ENCODE measurements around the gene DIP2C.

Gene DIP2C

DNA sequence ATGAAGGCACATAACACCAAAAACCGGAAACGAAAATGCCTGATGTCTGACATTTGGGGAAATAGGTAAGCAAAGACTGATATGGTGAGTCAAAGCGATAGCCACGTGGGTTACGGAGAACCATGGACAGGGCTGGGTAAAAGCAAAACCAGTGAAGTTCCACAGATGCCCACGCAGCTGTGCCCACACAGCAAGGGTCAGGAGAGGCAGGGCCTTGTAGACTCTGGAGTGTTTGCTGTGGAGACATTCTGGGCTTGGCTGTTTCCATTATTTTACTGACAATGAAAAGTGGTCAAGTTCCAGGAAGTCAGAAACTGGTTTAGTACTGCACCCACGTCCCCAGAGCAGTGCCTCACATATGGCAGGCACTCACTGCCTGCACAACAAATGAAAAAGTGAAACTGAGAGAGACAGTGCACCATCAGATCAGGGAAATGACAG is 405.5 kb downstream of the DIP2C start:
- Histone ChIP-seq H3K9me3 (replicated peaks; ENCODE audit: low read length) (no peaks in the 10 kb centered on the region), H3K36me3 (ENCODE audit: insufficient read depth, low read length) (peaks cover 48% of the 10 kb centered on the region)

GRCh38 chr10:283140-283479 is 406.4 kb downstream of the DIP2C start:
- H3K4me3 ChIP-seq (ENCODE audit: low read length): no peak overlapping the region
- H3K27me3 ChIP-seq (ENCODE audit: control insufficient read depth, insufficient read depth, low read length): no peaks in the 10 kb centered on the region
- no peaks in the 10 kb centered on the region for H3K4me1 ChIP-seq (ENCODE audit: control insufficient read depth, insufficient read depth, low read length)
- H3K9ac ChIP-seq (ENCODE audit: low read depth, low read length): no peak overlapping the region
- no peak overlapping the region for H3K4me2 ChIP-seq (ENCODE audit: low read length)
- peaks cover 48% of the 10 kb centered on the region for H3K36me3 ChIP-seq (ENCODE audit: insufficient read depth, low read length)
- no peaks in the 10 kb centered on the region for H3K9me3 ChIP-seq (replicated peaks; ENCODE audit: low read length)

More for the DNA sequence above, 405.5 kb downstream of the DIP2C start:
- Histone ChIP-seq H3K4me3 (ENCODE audit: low read length) (no peak overlapping the region), H3K4me1 (ENCODE audit: control insufficient read depth, insufficient read depth, low read length) (no peaks in the 10 kb centered on the region), H3K27me3 (ENCODE audit: control insufficient read depth, insufficient read depth, low read length) (no peaks in the 10 kb centered on the region), H3K9ac (ENCODE audit: low read depth, low read length) (no peak overlapping the region), H3K4me2 (ENCODE audit: low read length) (no peak overlapping the region)

GRCh38 chr10:282294-283139 is 407.0 kb downstream of the DIP2C start:
- no peaks in the 10 kb centered on the region for H3K27me3 ChIP-seq (ENCODE audit: control insufficient read depth, insufficient read depth, low read length)
- peaks cover 48% of the 10 kb centered on the region for H3K36me3 ChIP-seq (ENCODE audit: insufficient read depth, low read length)
- no peak overlapping the region for H3K9ac ChIP-seq (ENCODE audit: low read depth, low read length)
- H3K4me1 ChIP-seq (ENCODE audit: control insufficient read depth, insufficient read depth, low read length): no peaks in the 10 kb centered on the region
- H3K4me3 ChIP-seq (ENCODE audit: low read length): no peak overlapping the region
- no peak overlapping the region for H3K4me2 ChIP-seq (ENCODE audit: low read length)
- H3K9me3 ChIP-seq (replicated peaks; ENCODE audit: low read length): no peaks in the 10 kb centered on the region

DNA sequence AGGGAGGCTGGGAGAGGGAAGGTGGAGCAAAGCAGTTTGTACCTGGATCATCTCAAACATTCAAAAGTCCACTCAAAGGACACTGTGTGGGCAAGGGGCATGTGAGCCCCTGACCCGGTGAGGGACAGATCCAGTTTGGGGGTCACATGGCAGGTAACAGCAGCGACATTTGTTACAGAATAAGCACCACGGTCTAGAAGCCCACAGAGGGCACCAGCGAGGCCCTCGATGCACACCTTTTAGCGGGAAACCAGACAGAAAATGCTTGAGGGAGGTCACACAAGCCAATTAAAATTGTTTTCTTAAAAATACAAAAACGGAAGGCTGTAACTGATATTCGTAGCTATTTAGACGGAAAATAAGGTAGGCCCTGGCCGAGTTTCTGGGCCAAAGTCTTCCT is 409.8 kb downstream of the DIP2C start:
- Histone ChIP-seq H3K36me3 (ENCODE audit: insufficient read depth, low read length) (peaks cover 33% of the 10 kb centered on the region), H3K9ac (ENCODE audit: low read depth, low read length) (no peak overlapping the region), H3K4me2 (ENCODE audit: low read length) (no peak overlapping the region), H3K4me3 (ENCODE audit: low read length) (no peak overlapping the region), H3K9me3 (replicated peaks; ENCODE audit: low read length) (no peaks in the 10 kb centered on the region), H3K27me3 (ENCODE audit: control insufficient read depth, insufficient read depth, low read length) (no peaks in the 10 kb centered on the region), H3K4me1 (ENCODE audit: control insufficient read depth, insufficient read depth, low read length) (no peaks in the 10 kb centered on the region)

DNA sequence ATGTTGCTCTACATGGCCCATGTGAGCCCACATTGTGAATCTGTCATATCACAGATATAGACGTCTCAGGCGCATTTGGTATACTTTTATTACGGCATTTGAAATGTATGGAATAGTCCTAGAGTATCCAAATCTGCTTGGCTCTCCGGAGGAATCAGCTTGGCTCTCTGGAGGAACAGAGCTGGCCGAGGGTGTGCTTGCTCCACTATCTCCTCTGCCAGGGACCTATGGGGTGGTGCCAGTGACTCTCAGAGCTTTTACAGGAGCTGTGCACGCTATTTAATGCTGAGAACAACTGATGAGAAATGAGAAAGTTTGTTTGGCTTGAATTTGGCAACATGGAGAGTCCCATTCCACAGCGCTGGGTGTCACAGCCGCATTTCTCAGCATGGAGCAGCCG is 410.2 kb downstream of the DIP2C start:
- H3K4me1 ChIP-seq (ENCODE audit: control insufficient read depth, insufficient read depth, low read length): no peaks in the 10 kb centered on the region
- H3K9ac ChIP-seq (ENCODE audit: low read depth, low read length): no peak overlapping the region
- no peak overlapping the region for H3K4me3 ChIP-seq (ENCODE audit: low read length)
- H3K36me3 ChIP-seq (ENCODE audit: insufficient read depth, low read length): peaks cover 32% of the 10 kb centered on the region
- H3K9me3 ChIP-seq (replicated peaks; ENCODE audit: low read length): no peaks in the 10 kb centered on the region
- H3K27me3 ChIP-seq (ENCODE audit: control insufficient read depth, insufficient read depth, low read length): no peaks in the 10 kb centered on the region
- no peak overlapping the region for H3K4me2 ChIP-seq (ENCODE audit: low read length)

DNA sequence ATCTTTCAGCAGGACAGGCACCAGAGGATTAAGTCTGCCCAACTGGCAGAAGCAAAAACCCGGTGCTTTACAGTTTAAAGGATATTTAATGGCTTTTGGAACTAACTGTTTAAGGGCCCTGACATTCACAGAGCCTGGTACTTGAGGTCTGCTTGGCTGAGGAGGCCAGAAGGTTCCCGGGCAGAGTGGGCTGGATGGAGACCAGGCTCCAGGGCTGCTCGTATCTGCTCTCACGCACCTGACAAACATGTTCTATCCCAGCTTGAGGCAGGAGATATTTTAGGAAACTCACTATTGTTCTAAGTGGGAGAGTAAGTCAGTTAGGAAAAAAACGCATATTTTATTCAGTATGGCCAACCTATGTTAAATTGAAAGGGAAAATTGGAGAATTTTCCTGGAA is 410.8 kb downstream of the DIP2C start:
- H3K36me3 ChIP-seq (ENCODE audit: insufficient read depth, low read length): peaks cover 32% of the 10 kb centered on the region
- H3K4me1 ChIP-seq (ENCODE audit: control insufficient read depth, insufficient read depth, low read length): no peaks in the 10 kb centered on the region
- H3K4me3 ChIP-seq (ENCODE audit: low read length): no peak overlapping the region
- no peaks in the 10 kb centered on the region for H3K27me3 ChIP-seq (ENCODE audit: control insufficient read depth, insufficient read depth, low read length)
- H3K4me2 ChIP-seq (ENCODE audit: low read length): no peak overlapping the region
- no peaks in the 10 kb centered on the region for H3K9me3 ChIP-seq (replicated peaks; ENCODE audit: low read length)
- no peak overlapping the region for H3K9ac ChIP-seq (ENCODE audit: low read depth, low read length)

DNA sequence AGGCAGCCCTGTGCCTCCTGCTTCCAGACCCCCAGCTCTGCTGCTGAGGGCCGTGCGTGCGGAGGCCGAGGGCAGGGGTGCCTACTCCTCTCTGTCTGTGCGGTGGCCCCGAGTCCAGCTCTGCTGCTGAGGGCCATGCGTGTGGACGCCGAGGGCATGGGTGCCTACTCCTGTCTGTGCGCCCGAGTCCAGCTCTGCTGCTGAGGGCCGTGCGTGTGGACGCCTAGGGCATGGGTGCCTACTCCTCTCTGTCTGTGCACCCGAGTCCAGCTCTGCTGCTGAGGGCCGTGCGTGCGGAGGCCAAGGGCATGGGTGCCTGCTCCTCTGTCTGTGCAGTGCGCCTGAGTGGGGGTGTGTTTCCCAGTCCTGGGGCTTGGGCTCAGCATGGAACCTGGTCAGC is 411.5 kb downstream of the DIP2C start:
- H3K36me3 ChIP-seq (ENCODE audit: insufficient read depth, low read length): peaks cover 27% of the 10 kb centered on the region

DNA sequence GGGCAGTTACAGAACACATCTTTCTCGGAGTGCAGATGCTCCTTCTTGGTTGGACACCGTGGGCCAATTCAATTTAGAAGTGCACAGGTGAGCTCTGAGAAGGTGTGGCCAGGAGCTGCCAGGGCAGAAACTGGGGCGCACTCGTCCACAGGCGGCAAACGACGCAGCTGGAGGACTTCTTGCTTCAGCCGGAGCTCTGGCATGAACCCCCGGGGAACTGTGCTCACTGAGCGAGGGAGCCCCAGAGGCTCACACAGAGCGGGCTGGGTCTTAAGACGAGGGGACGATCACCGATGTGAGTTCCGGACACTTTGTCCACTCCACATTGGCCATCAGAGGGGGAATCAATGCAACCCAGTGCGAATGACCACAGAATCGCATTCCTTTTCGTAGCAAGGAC is 413.8 kb downstream of the DIP2C start:
- no peak overlapping the region for H3K9ac ChIP-seq (ENCODE audit: low read depth, low read length)
- H3K4me1 ChIP-seq (ENCODE audit: control insufficient read depth, insufficient read depth, low read length): no peaks in the 10 kb centered on the region
- no peak overlapping the region for H3K4me3 ChIP-seq (ENCODE audit: low read length)
- no peaks in the 10 kb centered on the region for H3K9me3 ChIP-seq (replicated peaks; ENCODE audit: low read length)
- H3K36me3 ChIP-seq (ENCODE audit: insufficient read depth, low read length): peaks cover 13% of the 10 kb centered on the region
- no peaks in the 10 kb centered on the region for H3K27me3 ChIP-seq (ENCODE audit: control insufficient read depth, insufficient read depth, low read length)
- H3K4me2 ChIP-seq (ENCODE audit: low read length): no peak overlapping the region

More for the DNA sequence above, 411.5 kb downstream of the DIP2C start:
- Histone ChIP-seq H3K4me1 (ENCODE audit: control insufficient read depth, insufficient read depth, low read length) (no peaks in the 10 kb centered on the region), H3K9ac (ENCODE audit: low read depth, low read length) (no peak overlapping the region), H3K4me3 (ENCODE audit: low read length) (no peak overlapping the region), H3K4me2 (ENCODE audit: low read length) (no peak overlapping the region), H3K27me3 (ENCODE audit: control insufficient read depth, insufficient read depth, low read length) (no peaks in the 10 kb centered on the region), H3K9me3 (replicated peaks; ENCODE audit: low read length) (no peaks in the 10 kb centered on the region)

- Histone ChIP-seq H3K4me3 (ENCODE audit: low read length) (no peak overlapping the region), H3K36me3 (ENCODE audit: insufficient read depth, low read length) (peaks cover 5% of the 10 kb centered on the region), H3K4me1 (ENCODE audit: control insufficient read depth, insufficient read depth, low read length) (no peaks in the 10 kb centered on the region), H3K27me3 (ENCODE audit: control insufficient read depth, insufficient read depth, low read length) (no peaks in the 10 kb centered on the region), H3K4me2 (ENCODE audit: low read length) (no peak overlapping the region), H3K9ac (ENCODE audit: low read depth, low read length) (no peak overlapping the region), H3K9me3 (replicated peaks; ENCODE audit: low read length) (no peaks in the 10 kb centered on the region)
These were observed 414.6 kb downstream of the DIP2C start for GRCh38 chr10:274866-275265.

GRCh38 chr10:273088-273487 is 416.4 kb downstream of the DIP2C start:
- no peaks in the 10 kb centered on the region for H3K9me3 ChIP-seq (replicated peaks; ENCODE audit: low read length)
- no peaks in the 10 kb centered on the region for H3K27me3 ChIP-seq (ENCODE audit: control insufficient read depth, insufficient read depth, low read length)
- no peak overlapping the region for H3K4me2 ChIP-seq (ENCODE audit: low read length)
- H3K4me3 ChIP-seq (ENCODE audit: low read length): no peak overlapping the region
- H3K4me1 ChIP-seq (ENCODE audit: control insufficient read depth, insufficient read depth, low read length): no peaks in the 10 kb centered on the region
- H3K9ac ChIP-seq (ENCODE audit: low read depth, low read length): no peak overlapping the region
- H3K36me3 ChIP-seq (ENCODE audit: insufficient read depth, low read length): no peaks in the 10 kb centered on the region

DNA sequence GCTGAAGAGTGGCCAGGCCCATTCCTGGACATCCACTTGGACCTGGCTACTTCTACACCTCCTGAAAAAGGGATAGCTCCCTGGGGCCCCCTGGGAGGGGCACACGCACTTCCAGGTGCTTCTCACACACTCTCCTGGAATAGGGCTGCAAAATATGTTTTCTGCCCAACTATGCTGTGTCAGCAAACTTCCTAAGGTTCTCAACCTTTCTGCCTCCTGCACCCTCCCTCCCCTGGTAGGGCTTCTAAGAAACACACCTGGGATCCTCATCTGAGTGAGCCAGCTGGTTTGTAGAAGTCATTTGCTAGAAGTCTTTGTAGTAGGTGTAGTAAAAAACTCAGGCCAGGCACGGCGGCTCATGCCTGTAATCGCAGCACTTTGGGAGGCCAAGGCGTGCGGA is 417.7 kb downstream of the DIP2C start:
- Histone ChIP-seq H3K4me2 (ENCODE audit: low read length) (no peak overlapping the region), H3K4me3 (ENCODE audit: low read length) (no peak overlapping the region), H3K9ac (ENCODE audit: low read depth, low read length) (no peak overlapping the region)

DNA sequence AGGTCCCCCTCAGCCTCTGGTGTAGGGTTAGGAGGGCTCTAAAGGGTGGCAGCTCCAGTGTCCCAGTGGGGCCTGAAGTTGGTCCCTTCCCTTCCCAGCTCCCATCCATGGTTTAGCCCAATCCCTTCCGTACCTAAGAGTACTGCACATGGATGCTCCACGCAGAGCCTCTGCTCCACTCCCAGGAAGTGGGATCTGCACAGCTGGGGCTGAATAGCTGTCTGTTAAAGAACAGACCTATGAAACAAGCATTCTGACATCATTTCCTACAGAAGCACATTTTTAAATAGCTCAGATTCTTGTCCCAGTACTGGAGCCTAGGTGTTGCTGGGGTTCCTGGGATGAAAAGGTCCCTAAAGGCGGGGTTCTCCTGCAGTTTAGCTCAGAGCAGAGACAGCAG is 418.3 kb downstream of the DIP2C start:
- Histone ChIP-seq H3K36me3 (ENCODE audit: insufficient read depth, low read length) (no peaks in the 10 kb centered on the region), H3K4me3 (ENCODE audit: low read length) (no peak overlapping the region), H3K27me3 (ENCODE audit: control insufficient read depth, insufficient read depth, low read length) (no peaks in the 10 kb centered on the region), H3K9ac (ENCODE audit: low read depth, low read length) (no peak overlapping the region), H3K9me3 (replicated peaks; ENCODE audit: low read length) (no peaks in the 10 kb centered on the region), H3K4me1 (ENCODE audit: control insufficient read depth, insufficient read depth, low read length) (peaks cover 9% of the 10 kb centered on the region), H3K4me2 (ENCODE audit: low read length) (no peak overlapping the region)

More for the DNA sequence above, 417.7 kb downstream of the DIP2C start:
- H3K36me3 ChIP-seq (ENCODE audit: insufficient read depth, low read length): no peaks in the 10 kb centered on the region
- no peaks in the 10 kb centered on the region for H3K9me3 ChIP-seq (replicated peaks; ENCODE audit: low read length)
- no peaks in the 10 kb centered on the region for H3K27me3 ChIP-seq (ENCODE audit: control insufficient read depth, insufficient read depth, low read length)
- peaks cover 8% of the 10 kb centered on the region for H3K4me1 ChIP-seq (ENCODE audit: control insufficient read depth, insufficient read depth, low read length)
